Stimulated activated CD4-positive, alpha-beta T cell treated with anti-CD3 and anti-CD28 coated beads, Interleukin-1b, Interleukin-23, amount 100 ng/mL, for 48 hours (primary cell): ENCODE results near the gene KCNMB2.
"Not testable (repeated sequence)": the region's sequence is repeated elsewhere in the genome, so short reads cannot be mapped to it uniquely, and the experiment has no call there.

ENCODE experiments used
- DNase-seq: peaks from one replicate; pipeline ENCODE4 v3.0.0-alpha.2; 2020

Gene KCNMB2

DNA sequence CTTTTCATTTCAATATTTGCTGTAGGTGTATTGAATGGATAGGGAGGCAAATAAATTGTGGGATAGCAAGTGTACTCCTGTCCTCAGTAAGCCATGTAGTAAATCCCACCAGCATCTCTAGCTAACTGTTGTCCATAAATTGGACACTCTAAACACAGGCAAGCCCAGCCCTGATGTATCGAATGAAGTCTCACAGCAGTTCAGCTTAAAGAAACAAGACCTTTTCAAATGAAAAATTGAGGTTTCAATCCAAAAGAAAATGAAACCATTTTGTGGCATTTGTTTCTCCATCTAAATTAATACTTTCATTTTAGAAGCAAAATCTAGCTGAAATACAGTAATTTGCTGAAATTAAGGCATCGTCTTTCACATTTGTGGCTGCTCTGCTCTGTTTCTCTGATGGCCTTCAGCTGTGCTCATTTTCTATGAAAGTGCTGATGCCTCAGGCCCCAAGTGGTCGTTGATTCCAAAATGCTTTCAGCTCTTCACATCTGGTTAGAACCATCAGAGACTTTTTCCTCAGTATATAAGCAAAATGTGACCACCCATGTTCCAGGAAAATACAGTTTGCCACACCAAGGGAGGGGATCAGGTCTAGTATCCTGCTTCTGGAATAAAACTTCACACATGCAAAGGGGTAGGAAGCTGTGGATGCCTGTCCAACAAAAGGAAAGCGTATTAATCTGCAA, 290.3 kb downstream of the KCNMB2 start:
- no peak for DNase-seq

- no peak for DNase-seq
Observed at GRCh38 chr3:178827285-178827856, 291.1 kb downstream of the KCNMB2 start.

DNA sequence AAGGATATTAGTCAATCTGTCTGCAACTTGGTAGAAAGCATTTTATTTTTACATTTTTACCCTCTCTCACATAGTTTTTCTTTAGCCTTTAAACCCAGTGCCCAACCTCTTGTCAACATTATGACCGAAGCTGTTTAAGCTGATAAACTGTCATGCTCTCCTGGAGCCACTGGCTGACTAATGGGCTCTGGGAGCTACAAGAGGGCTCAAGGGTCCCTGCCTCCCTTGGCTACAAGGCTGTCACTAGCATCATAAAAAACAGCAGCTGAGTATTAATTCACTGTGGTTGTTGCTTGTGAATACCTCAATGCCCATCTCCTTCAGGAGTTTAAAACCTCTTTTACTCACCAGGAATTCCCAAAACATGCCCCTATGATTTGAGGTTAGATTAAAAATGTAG, 297.5 kb downstream of the KCNMB2 start:
- DNase-seq, result no peak

GRCh38 chr3:178835033-178835432, 298.8 kb downstream of the KCNMB2 start:
- DNase-seq, result no peak

DNA sequence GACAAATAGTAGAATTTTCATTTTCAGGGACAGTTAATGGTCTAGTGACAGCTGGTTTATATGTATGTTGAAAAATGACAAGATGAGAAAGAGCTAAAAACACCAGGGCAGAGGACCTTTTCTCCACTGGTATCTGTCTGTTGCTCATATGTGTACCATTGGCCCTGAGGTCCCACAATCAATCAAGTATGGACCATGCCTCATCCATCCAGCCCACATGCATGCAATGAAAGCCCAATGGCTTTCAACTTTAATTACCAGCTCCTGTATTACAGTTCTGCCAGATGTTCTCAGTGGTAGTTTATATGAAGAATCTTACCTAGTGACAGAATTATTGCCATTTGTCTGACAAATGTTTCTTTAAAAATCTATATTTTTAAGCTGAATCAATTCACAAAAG, 301.3 kb downstream of the KCNMB2 start:
- DNase-seq, result no peak

GRCh38 chr3:178840586-178840985, 304.4 kb downstream of the KCNMB2 start:
- no peak for DNase-seq

GRCh38 chr3:178841011-178841410, 304.8 kb downstream of the KCNMB2 start:
- DNase-seq, result no peak

DNA sequence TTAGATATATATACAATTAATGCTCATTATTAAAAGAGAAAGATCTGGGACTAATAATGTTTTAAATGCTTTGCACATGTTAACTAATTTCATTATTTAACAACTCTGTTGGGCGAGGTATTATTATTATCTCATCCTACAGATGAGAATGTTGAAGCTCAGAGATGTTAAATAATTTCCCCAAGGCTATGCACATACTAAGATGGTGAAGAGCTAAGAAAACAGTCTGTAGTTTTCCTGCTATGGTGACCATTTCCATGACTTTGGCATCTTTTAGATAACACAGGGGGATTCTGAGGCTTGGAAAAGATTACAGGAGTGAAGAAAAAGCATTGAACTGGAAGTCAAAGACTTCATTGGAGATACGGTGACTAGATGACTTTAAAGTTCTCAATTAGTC, 308.7 kb downstream of the KCNMB2 start:
- no peak for DNase-seq

GRCh38 chr3:178845420-178846118, 309.3 kb downstream of the KCNMB2 start:
- DNase-seq, result no peak

- DNase-seq, result no peak
Observed at GRCh38 chr3:178847190-178847589, 311.0 kb downstream of the KCNMB2 start.

GRCh38 chr3:178849199-178849910, 313.1 kb downstream of the KCNMB2 start:
- no peak for DNase-seq

DNA sequence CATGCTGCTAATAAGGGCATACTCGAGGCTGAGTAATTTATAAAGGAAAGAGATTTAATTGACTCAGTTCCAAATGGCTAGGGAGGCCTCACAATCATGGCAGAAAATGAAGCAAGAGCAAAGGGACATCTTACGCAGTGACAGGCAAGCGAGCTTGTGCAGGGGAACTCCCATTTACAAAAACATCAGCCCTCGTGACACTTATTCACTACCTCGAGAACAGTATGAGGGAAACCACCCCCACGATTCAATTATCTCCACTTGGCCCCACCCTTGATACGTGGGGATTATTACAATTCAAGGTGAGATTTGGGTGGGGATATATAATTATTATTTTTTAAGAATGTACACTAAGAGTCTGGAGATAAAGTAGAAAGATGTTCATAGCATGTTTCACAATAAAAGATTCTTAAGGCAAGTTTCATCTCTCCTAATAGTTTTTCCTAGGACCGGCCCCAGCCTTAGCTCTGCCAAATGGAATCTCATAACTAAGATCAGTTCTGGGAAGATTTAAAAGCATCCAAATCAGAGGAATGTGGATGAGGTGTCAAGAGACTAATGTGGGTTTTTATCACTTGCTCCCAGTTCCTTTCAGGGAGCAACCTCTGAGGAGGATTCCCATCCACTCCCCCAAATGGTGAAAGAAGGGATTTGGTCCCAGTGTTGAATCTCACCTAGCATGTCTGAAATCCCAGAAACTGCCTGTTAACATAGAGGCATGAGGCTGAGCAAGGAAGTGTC, 314.4 kb downstream of the KCNMB2 start:
- no peak for DNase-seq

- no peak for DNase-seq
Observed at GRCh38 chr3:178851564-178851963, 315.3 kb downstream of the KCNMB2 start.

DNA sequence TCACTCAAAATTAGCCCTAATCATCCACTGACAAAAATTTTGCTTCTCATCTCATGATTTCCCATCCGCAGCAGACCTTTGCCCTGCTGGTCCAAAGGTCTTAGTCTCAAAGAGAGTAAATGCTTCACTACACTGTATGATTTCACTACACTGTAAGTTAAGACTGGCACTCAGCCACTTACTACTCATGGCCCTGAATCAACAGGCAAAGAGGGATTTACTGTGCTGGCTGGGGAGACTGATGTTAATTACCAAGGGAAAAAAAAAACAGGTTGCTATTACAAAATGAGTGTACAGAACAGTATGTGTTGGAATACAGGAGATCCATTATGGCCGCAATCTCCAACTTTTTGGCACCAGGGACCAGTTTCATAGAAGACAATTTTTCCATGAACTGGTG, 320.6 kb downstream of the KCNMB2 start:
- DNase-seq, result no peak

DNA sequence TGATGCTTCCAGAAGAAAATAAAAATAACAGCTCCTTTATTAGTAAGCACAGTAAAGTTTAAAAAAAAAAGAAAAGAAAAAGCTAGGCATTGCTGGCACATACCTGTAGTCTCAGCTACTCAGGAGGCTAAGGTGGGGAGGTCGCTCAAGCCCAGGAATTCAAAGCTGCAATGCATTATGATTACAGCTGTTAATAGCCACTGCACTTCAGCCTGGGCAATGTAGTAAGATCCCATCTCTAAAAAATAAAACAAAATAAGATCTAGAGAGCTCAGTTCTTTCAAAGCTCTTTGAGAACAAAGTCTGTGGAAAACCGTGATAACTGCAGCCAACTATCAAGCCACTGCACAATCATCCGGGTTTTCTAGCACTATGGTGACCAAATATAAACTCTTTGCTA, 323.1 kb downstream of the KCNMB2 start:
- no peak for DNase-seq

DNA sequence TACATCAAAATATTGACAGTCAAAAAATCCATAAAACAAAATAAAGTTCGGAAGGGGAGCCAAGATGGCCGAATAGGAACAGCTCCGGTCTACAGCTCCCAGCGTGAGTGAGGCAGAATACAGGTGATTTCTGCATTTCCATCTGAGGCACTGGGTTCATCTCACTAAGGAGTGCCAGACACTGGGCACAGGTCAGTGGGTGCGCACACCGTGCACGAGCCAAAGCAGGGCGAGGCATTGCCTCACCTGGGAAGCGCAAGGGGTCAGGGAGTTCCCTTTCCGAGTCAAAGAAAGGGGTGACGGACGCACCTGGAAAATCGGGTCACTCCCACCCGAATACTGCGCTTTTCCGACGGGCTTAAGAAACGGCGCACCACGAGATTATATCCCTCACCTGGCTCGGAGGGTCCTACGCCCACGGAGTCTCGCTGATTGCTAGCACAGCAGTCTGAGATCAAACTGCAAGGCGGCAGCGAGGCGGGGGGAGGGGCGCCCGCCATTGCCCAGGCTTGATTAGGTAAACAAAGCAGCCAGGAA, 323.7 kb downstream of the KCNMB2 start:
- DNase-seq, result not testable (repeated sequence)

DNA sequence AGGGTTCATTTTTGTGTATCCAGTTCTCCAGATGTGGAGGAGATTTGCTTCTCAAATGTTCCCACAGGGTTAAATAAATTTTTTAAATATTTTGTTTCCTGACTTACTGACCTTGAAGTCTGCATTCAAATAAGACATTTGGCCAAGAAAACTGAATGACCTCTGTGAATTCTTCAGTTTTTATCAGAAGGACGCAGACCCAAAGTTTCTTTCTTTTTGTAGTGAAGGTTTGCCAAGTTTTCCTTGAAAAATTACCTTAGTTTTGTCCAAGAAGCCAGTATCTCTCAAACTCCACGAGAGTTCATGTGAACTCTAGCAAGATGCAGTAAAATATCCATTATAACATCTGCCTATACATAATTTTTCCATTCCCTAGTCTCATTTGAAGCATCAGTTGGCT, 332.4 kb downstream of the KCNMB2 start:
- DNase-seq, result no peak

DNA sequence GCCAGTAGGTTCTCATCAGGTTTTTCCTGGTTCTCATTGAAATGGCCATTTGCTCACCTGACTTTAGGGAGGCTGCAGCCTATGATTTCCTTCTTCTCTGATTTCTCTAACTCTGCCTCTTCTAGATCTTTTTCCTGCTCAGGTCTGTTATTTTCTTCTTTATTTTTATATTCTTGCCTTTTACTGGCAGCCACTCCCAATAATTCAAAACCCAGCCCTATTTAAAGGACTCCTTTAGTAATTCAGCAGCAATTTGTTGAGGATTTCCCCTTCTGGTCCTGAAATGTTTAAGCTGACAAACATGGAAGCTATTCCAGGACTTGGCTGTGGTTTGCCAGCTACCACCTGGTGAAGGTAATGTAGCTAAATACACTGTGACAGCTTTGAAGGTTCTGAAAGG, 333.8 kb downstream of the KCNMB2 start:
- DNase-seq, result no peak

- DNase-seq, result no peak
Observed at GRCh38 chr3:178875157-178875556, 338.9 kb downstream of the KCNMB2 start.

GRCh38 chr3:178875836-178876235, 339.6 kb downstream of the KCNMB2 start:
- DNase-seq, result no peak

GRCh38 chr3:178880274-178880673, 344.0 kb downstream of the KCNMB2 start:
- DNase-seq, result no peak
